PFSK-1 (cell line): ENCODE measurements around the gene RCOR2.

Experiments
- POLR2AphosphoS5 ChIP-seq: IDR thresholded peaks from 2 replicates; pipeline ENCODE4 v1.6.1; 2012; ENCODE audit warnings: low read depth, mild to moderate bottlenecking, control low read depth, low read length, moderate library complexity
- REST ChIP-seq, 2 experiments: IDR thresholded peaks; 2 replicates each; pipeline versions ENCODE4 v1.6.1 to v1.8.0; 2011 to 2012; ENCODE audit warnings: low read depth in 2 of 2, low read length in 2 of 2, control low read depth in 1 of 2, inconsistent platforms in 1 of 2, mild to moderate bottlenecking in 1 of 2, moderate library complexity in 1 of 2; ENCODE audit not compliant: insufficient read depth in 1 of 2

- TF ChIP-seq POLR2AphosphoS5 (no peak), REST (IDR thresholded peaks at IDR 0.05; ENCODE audit: insufficient read depth in 1 of 2, low read depth in 2 of 2, low read length in 2 of 2) (no peak)
Measured at GRCh38 chr11:63945477-63946163, 28.7 kb upstream of the RCOR2 start.
